Measurements from ENCODE around the gene ARHGEF3.

Gene ARHGEF3

GRCh38 chr3:56801662-56802377 is at the start of gene ARHGEF3:
Gene ARHGEF3, minus strand, starts transcription at chr3:56801949. Its CDS starts 151 bp downstream, at chr3:56801798.
- TF ChIP-seq CTCF (IDR thresholded peaks at IDR 0.05; ENCODE audit: borderline replicate concordance, control extremely low read depth, extremely low read depth, insufficient read depth, missing control alignments): peak; percentile 55
- DNase-seq (ENCODE audit: low spot score): peak; percentile 94
- in situ Hi-C loops (cut with MboI; ENCODE audit: low sequenced_read_pairs, unreplicated experiment): no loop called here

- TF ChIP-seq CTCF (IDR thresholded peaks at IDR 0.05; ENCODE audit: borderline replicate concordance, control extremely low read depth, extremely low read depth, insufficient read depth, missing control alignments): no peak
- DNase-seq (ENCODE audit: low spot score): no peak
- in situ Hi-C loops (cut with MboI; ENCODE audit: low sequenced_read_pairs, unreplicated experiment): no loop called here
Measured at GRCh38 chr3:56849698-56850097, 47.9 kb upstream of the ARHGEF3 start.

GRCh38 chr3:56845505-56845904 is 43.8 kb upstream of the ARHGEF3 start:
- in situ Hi-C loops (cut with MboI; ENCODE audit: low sequenced_read_pairs, unreplicated experiment): no loop called here
- TF ChIP-seq CTCF (IDR thresholded peaks at IDR 0.05; ENCODE audit: borderline replicate concordance, control extremely low read depth, extremely low read depth, insufficient read depth, missing control alignments): no peak

GRCh38 chr3:56844536-56844935 is 42.8 kb upstream of the ARHGEF3 start:
- TF ChIP-seq CTCF (IDR thresholded peaks at IDR 0.05; ENCODE audit: borderline replicate concordance, control extremely low read depth, extremely low read depth, insufficient read depth, missing control alignments): no peak
- no peak for DNase-seq (ENCODE audit: low spot score)
- in situ Hi-C loops (cut with MboI; ENCODE audit: low sequenced_read_pairs, unreplicated experiment): no loop called here

More at GRCh38 chr3:56845505-56845904, 43.8 kb upstream of the ARHGEF3 start:
- no peak for DNase-seq (ENCODE audit: low spot score)

GRCh38 chr3:56839784-56840715 is 38.3 kb upstream of the ARHGEF3 start:
- no peak for TF ChIP-seq CTCF (IDR thresholded peaks at IDR 0.05; ENCODE audit: borderline replicate concordance, control extremely low read depth, extremely low read depth, insufficient read depth, missing control alignments)
- no peak for DNase-seq (ENCODE audit: low spot score)
- in situ Hi-C loops (cut with MboI; ENCODE audit: low sequenced_read_pairs, unreplicated experiment): no loop called here

GRCh38 chr3:56838448-56838847 is 36.7 kb upstream of the ARHGEF3 start:
- in situ Hi-C loops (cut with MboI; ENCODE audit: low sequenced_read_pairs, unreplicated experiment): no loop called here
- no peak for TF ChIP-seq CTCF (IDR thresholded peaks at IDR 0.05; ENCODE audit: borderline replicate concordance, control extremely low read depth, extremely low read depth, insufficient read depth, missing control alignments)
- no peak for DNase-seq (ENCODE audit: low spot score)
